Psoas muscle (tissue), 8 donors: ENCODE measurements around the gene NIPAL3. TPM values are rescaled to one million over a fixed set of nuclear protein-coding genes. Genes with fewer than 3 reads are reported as not detected.

Experiments
- ATAC-seq, 4 donors: fragments of 200-7000 bp; cut with Tn5 transposase; one replicate each; pipeline ENCODE4 v1.9.1; 2020; ENCODE audit warnings: moderate library complexity in 3 of 4, mild to moderate bottlenecking in 2 of 4
- DNase-seq, 2 donors: peaks; one replicate each; pipeline ENCODE4 v3.0.0-alpha.2; 2020
- H3K27ac ChIP-seq: fragments of 200-600 bp; one replicate; pipeline ENCODE4 v1.8.0; 2022
- H3K27me3 ChIP-seq, 3 donors: fragments of 200-600 bp in 1 of 3; one replicate each; pipeline versions ENCODE4 v1.6.1 to v1.8.0; 2013 to 2022; ENCODE audit warnings: low read length in 2 of 3, mild to moderate bottlenecking in 2 of 3, moderate library complexity in 1 of 3; ENCODE audit not compliant: insufficient read depth in 3 of 3
- H3K36me3 ChIP-seq, 2 donors: fragments of 200-600 bp in 1 of 2; one replicate each; pipeline versions ENCODE4 v1.6.1 to v1.8.0; 2013 to 2022; ENCODE audit warnings: low read depth in 1 of 2, mild to moderate bottlenecking in 1 of 2, moderate library complexity in 1 of 2; ENCODE audit not compliant: insufficient read depth in 1 of 2
- H3K4me1 ChIP-seq: fragments of 200-600 bp; one replicate; pipeline ENCODE4 v1.8.0; 2022
- H3K4me3 ChIP-seq: fragments of 200-600 bp; one replicate; pipeline ENCODE4 v1.8.0; 2022; ENCODE audit warnings: mild to moderate bottlenecking
- H3K9me3 ChIP-seq: fragments of 200-600 bp; one replicate; pipeline ENCODE4 v1.8.0; 2022
- CTCF ChIP-seq: fragments of 200-600 bp; IDR thresholded peaks from one replicate; pipeline ENCODE4 v1.8.0; 2022; ENCODE audit warnings: antibody characterized with exemption
- WGBS, 3 donors: extraction: QIAGEN DNeasy Blood & Tissue Kit; methylation state at CpG; one replicate each; pipeline versions ENCODE4 v1.1.6 to v1.1.7; 2013; 5-methylcytosine and 5-hydroxymethylcytosine counted together
- intact Hi-C, 2 donors: fragments of 100-400 bp; cut with DNase I; formaldehyde crosslinking; loops; one replicate each; pipeline versions ENCODE4 v1.11.0 to v1.14.2; 2022
- polyA plus RNA-seq, 3 donors: library from polyadenylated mRNA; stranded (reverse); fragments of 200-250 nt; gene quantifications; one replicate each; pipeline ENCODE4 v1.2.3, GENCODE V29; 2013
- total RNA-seq, 4 donors: library from RNA; stranded (reverse); fragmentation: NEBNext Ultra II Directional in 2 of 4; extraction: Animal tissue kit (Norgen Biotek cat#: 25700) in 2 of 4; gene quantifications; one replicate each; pipeline versions ENCODE4 v1.2.1 to v1.2.4, GENCODE V29; 2021 to 2023
- donor health status: healthy with polysubstance abuse.
- donor health status: DM: no; HTN: no; CAD: no; lungs with moderate emphysema.
- donor health status: Bipolar disorder and iron deficiency.
- donor health status: healthy.
- donor health status: DM: yes; HTN: yes; CAD: no.
- donor health status: DM: no; HTN: no; CAD: no.
- donor health status: DM: no; HTN: no; CAD: no.
- donor health status: DM: yes; HTN: yes; CAD: no.

The NIPAL3 gene
- total and polyA plus RNA-seq, 7 donors, result 1.1 to 10.9 (median 3.9) TPM

- H3K4me1 ChIP-seq, result no peaks in the 10 kb centered on the region
- WGBS, 3 donors, result 87 to 91% (median 90%) methylated on average over 13 of the region's 13 CpGs
- H3K9me3 ChIP-seq, result no peaks in the 10 kb centered on the region
- no peak overlapping the region for H3K4me3 ChIP-seq
- no peaks in the 10 kb centered on the region for H3K36me3 ChIP-seq
- no peak for TF ChIP-seq CTCF
- DNase-seq, result no peak
- ATAC-seq, result no peak
- no peak overlapping the region for H3K27ac ChIP-seq
- H3K27me3 ChIP-seq, result no peaks in the 10 kb centered on the region
- intact Hi-C loops, result loop anchor here in 1 of 2 donors (5.0 kb wide), 1 partner anchor 62 kb away; no protein-coding TSS in a partner anchor
Observed at GRCh38 chr1:24384251-24385090, 31.1 kb upstream of the NIPAL3 start.

- intact Hi-C loops, result loop anchor here in 1 of 2 donors (5.0 kb wide), 1 partner anchor 63 kb away; no protein-coding TSS in a partner anchor
Observed at GRCh38 chr1:24385160-24385940, 30.3 kb upstream of the NIPAL3 start.

GRCh38 chr1:24386241-24386640 lies 29.4 kb upstream of the NIPAL3 start:
- intact Hi-C loops, result loop anchor here in 1 of 2 donors (5.0 kb wide), 1 partner anchor 64 kb away; no protein-coding TSS in a partner anchor
- Histone ChIP-seq H3K27ac (no peak overlapping the region), H3K9me3 (no peaks in the 10 kb centered on the region), H3K4me3 (no peak overlapping the region), H3K36me3 (no peaks in the 10 kb centered on the region), H3K27me3 (no peaks in the 10 kb centered on the region), H3K4me1 (no peaks in the 10 kb centered on the region)
- no peak for TF ChIP-seq CTCF
- DNase-seq (no peak), ATAC-seq (no peak)
- WGBS, 3 donors, result 50 to 58% (median 54%) methylated on average over 9 of the region's 9 CpGs

More at GRCh38 chr1:24385160-24385940, 30.3 kb upstream of the NIPAL3 start:
- Histone ChIP-seq H3K4me1 (no peaks in the 10 kb centered on the region), H3K27ac (no peak overlapping the region), H3K4me3 (no peak overlapping the region), H3K36me3 (no peaks in the 10 kb centered on the region), H3K9me3 (no peaks in the 10 kb centered on the region), H3K27me3 (no peaks in the 10 kb centered on the region)
- 92 to 93% (median 92%) methylated on average over 12 of the region's 12 CpGs for WGBS, 3 donors
- ATAC-seq (no peak), DNase-seq (no peak)
- TF ChIP-seq CTCF, result no peak

DNA sequence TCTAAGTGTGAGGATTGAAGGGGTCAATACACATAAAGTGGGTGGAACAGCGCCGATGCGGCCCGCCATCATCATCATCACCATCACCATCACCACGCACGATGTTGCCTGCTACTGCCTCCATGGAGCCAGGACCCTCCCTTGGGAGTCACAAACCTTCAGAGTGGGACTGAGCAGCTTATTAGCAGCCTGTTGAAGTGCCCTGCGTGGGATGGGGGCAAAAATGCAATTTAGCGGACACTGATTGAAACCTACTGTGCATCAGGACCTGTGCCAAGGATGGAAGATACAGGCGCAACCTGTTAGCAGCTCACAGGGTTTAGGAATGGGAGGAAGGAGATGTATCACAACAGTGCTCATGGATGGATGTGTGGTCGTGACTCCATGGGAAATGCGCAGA lies 28.7 kb upstream of the NIPAL3 start:
- ATAC-seq, result no peak
- no peaks in the 10 kb centered on the region for H3K9me3 ChIP-seq
- H3K4me1 ChIP-seq, result peaks cover 1% of the 10 kb centered on the region
- no peaks in the 10 kb centered on the region for H3K27me3 ChIP-seq
- WGBS, 3 donors, result 88 to 94% (median 92%) methylated on average over 11 of the region's 11 CpGs
- H3K4me3 ChIP-seq, result no peak overlapping the region
- intact Hi-C loops, result loop anchor here in 1 of 2 donors (5.0 kb wide), 1 partner anchor 65 kb away; no protein-coding TSS in a partner anchor
- no peak for DNase-seq
- TF ChIP-seq CTCF, result no peak
- no peaks in the 10 kb centered on the region for H3K36me3 ChIP-seq
- no peak overlapping the region for H3K27ac ChIP-seq
